HUES6 (cell line): ENCODE data around the gene MICAL2.

Source experiments
- H3K27ac ChIP-seq: 2 replicates; pipeline ENCODE4 v1.7.0; 2013; ENCODE audit warnings: low read depth, mild to moderate bottlenecking, low read length, inconsistent platforms
- H3K27me3 ChIP-seq: 2 replicates; pipeline ENCODE4 v1.6.1; 2013; ENCODE audit warnings: low read length; ENCODE audit not compliant: control insufficient read depth, insufficient read depth
- H3K36me3 ChIP-seq: 2 replicates; pipeline ENCODE4 v1.6.1; 2013; ENCODE audit warnings: low read length; ENCODE audit not compliant: control insufficient read depth, insufficient read depth
- H3K4me1 ChIP-seq: 2 replicates; pipeline ENCODE4 v1.6.1; 2013; ENCODE audit warnings: low read length; ENCODE audit not compliant: control insufficient read depth, insufficient read depth
- H3K4me3 ChIP-seq: 2 replicates; pipeline ENCODE4 v1.5.1; 2013; ENCODE audit warnings: low read depth, low read length
- H3K9ac ChIP-seq: one replicate; pipeline ENCODE4 v1.6.1; 2013; ENCODE audit warnings: mild to moderate bottlenecking, low read length
- H3K9me3 ChIP-seq: 2 replicates; pipeline ENCODE4 v1.6.1; 2013; ENCODE audit warnings: low read depth, low read length; ENCODE audit not compliant: control insufficient read depth, insufficient read depth

MICAL2 gene, protein sequence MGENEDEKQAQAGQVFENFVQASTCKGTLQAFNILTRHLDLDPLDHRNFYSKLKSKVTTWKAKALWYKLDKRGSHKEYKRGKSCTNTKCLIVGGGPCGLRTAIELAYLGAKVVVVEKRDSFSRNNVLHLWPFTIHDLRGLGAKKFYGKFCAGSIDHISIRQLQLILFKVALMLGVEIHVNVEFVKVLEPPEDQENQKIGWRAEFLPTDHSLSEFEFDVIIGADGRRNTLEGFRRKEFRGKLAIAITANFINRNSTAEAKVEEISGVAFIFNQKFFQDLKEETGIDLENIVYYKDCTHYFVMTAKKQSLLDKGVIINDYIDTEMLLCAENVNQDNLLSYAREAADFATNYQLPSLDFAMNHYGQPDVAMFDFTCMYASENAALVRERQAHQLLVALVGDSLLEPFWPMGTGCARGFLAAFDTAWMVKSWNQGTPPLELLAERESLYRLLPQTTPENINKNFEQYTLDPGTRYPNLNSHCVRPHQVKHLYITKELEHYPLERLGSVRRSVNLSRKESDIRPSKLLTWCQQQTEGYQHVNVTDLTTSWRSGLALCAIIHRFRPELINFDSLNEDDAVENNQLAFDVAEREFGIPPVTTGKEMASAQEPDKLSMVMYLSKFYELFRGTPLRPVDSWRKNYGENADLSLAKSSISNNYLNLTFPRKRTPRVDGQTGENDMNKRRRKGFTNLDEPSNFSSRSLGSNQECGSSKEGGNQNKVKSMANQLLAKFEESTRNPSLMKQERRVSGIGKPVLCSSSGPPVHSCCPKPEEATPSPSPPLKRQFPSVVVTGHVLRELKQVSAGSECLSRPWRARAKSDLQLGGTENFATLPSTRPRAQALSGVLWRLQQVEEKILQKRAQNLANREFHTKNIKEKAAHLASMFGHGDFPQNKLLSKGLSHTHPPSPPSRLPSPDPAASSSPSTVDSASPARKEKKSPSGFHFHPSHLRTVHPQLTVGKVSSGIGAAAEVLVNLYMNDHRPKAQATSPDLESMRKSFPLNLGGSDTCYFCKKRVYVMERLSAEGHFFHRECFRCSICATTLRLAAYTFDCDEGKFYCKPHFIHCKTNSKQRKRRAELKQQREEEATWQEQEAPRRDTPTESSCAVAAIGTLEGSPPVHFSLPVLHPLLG

DNA sequence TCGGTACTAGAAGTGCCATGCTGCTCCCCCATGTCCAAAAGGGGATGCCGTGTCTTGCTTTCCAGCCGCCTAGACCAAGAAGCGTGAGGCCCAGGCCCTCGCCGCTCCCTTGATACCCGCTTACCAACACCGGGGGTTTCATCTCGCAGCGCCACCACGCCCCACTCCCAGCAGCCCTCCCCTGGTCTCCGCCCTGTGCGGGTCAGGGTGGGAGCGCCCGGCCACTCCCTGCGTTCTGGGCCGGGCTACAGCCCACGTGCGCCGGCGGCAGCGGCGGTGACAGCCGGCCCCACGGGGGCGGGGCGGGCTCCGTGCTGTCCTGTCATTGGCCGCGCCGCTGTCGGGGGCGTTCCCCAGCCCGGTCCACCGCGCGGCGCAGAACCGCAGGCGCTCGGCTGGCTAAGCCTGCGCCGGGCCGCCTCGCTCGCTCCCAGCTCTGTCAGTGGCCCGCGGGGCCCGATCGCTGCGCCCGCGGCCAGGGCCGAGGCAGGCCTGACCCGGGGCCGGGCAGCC, at the start of gene MICAL2:
TSS of gene MICAL2 (plus strand) at position 390 of the 513 bp plus-strand sequence. CDS start 51,566 bp downstream, outside the sequence.
- Histone ChIP-seq H3K9ac (peak within 1 kb of the TSS; percentile 0), H3K4me1 (peaks cover 11% of the 10 kb centered on the region), H3K27ac (no peak within 1 kb of the TSS), H3K9me3 (no peaks in the 10 kb centered on the region), H3K4me3 (peak within 1 kb of the TSS; percentile 62), H3K27me3 (peaks cover 47% of the 10 kb centered on the region), H3K36me3 (no peaks in the 10 kb centered on the region)

- Histone ChIP-seq H3K27me3 (no peaks in the 10 kb centered on the region), H3K36me3 (no peaks in the 10 kb centered on the region), H3K4me1 (peaks cover 15% of the 10 kb centered on the region), H3K9me3 (peaks cover 14% of the 10 kb centered on the region; the same call in 1 of the 2 replicates), H3K27ac (no peak overlapping the region), H3K9ac (no peak overlapping the region), H3K4me3 (no peak overlapping the region)
Measured at GRCh38 chr11:12061851-12062560, 48.4 kb upstream of the MICAL2 start.

DNA sequence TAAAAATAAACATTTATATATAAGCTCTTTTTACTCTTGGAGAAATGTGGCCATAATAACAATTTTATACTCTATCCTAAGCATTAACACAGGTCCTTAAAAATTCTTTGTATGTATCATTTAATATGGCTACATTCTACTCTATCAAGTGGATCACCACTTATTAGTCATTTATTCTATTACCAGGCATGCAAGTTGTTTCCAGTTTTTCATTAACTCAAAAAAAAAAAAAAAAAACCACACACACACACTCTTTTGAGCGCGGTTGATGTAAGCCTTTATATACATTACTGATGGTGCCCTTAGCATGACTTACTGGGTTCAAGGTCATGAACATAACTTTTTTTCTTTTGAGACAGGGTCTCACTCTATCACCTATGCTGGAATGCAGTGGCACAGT, 47.1 kb upstream of the MICAL2 start:
- no peak overlapping the region for H3K27ac ChIP-seq
- no peak overlapping the region for H3K9ac ChIP-seq
- H3K4me3 ChIP-seq, result no peak overlapping the region
- H3K36me3 ChIP-seq, result no peaks in the 10 kb centered on the region
- H3K4me1 ChIP-seq, result peaks cover 27% of the 10 kb centered on the region
- peaks cover 7% of the 10 kb centered on the region; the same call in 1 of the 2 replicates for H3K9me3 ChIP-seq
- no peaks in the 10 kb centered on the region for H3K27me3 ChIP-seq

GRCh38 chr11:12064136-12064953, 46.0 kb upstream of the MICAL2 start:
- Histone ChIP-seq H3K27ac (no peak overlapping the region), H3K4me1 (peaks cover 28% of the 10 kb centered on the region), H3K9ac (no peak overlapping the region), H3K4me3 (no peak overlapping the region), H3K36me3 (no peaks in the 10 kb centered on the region), H3K9me3 (peaks cover 7% of the 10 kb centered on the region; the same call in 1 of the 2 replicates), H3K27me3 (no peaks in the 10 kb centered on the region)

- Histone ChIP-seq H3K9ac (no peak overlapping the region), H3K27ac (no peak overlapping the region), H3K4me1 (peaks cover 28% of the 10 kb centered on the region), H3K36me3 (no peaks in the 10 kb centered on the region), H3K4me3 (no peak overlapping the region), H3K27me3 (no peaks in the 10 kb centered on the region), H3K9me3 (peaks cover 7% of the 10 kb centered on the region; the same call in 1 of the 2 replicates)
Measured at GRCh38 chr11:12064954-12065280, 45.5 kb upstream of the MICAL2 start.

GRCh38 chr11:12066056-12066798, 44.2 kb upstream of the MICAL2 start:
- no peak overlapping the region for H3K4me3 ChIP-seq
- H3K4me1 ChIP-seq, result peaks cover 28% of the 10 kb centered on the region
- no peak overlapping the region for H3K9ac ChIP-seq
- H3K9me3 ChIP-seq, result peaks cover 7% of the 10 kb centered on the region; the same call in 1 of the 2 replicates
- H3K36me3 ChIP-seq, result no peaks in the 10 kb centered on the region
- H3K27me3 ChIP-seq, result no peaks in the 10 kb centered on the region
- H3K27ac ChIP-seq, result no peak overlapping the region; the same call in 1 of the 2 replicates

DNA sequence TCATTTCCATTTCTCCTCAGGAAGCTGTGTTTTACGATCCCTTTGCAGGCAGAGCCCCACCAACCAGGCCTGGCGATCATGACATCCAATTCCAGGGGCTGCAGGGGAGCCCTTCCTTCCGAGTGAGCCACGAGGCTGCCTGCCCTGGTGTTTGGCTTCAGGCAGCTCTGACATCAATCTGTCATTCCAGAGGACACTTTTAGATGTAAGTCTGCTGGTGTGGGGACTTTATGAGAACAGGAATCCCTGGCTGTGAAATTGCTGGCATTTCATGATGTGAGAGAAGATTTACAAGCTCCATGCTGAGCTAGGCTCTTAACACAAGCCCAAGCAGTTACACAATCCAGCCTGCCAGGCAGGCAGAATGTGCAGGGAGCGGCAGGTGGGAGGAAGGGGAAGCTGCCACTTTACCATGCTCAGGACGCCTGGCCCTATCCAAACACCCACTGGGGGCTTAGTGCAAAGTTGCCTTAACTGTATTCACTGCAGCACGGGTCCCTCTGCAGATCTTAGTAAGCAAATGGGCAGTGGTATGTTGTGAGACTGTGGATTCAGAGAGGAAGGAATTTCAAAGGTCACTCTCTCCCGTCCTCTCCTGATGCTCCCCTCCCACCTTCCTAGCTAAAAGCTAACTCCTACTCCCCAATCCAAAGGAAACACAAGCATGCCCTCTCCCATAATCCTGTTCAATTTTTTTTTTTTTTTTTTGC, 43.4 kb upstream of the MICAL2 start:
- Histone ChIP-seq H3K9ac (no peak overlapping the region), H3K4me1 (peaks cover 28% of the 10 kb centered on the region), H3K36me3 (no peaks in the 10 kb centered on the region), H3K27ac (no peak overlapping the region), H3K9me3 (peaks cover 7% of the 10 kb centered on the region; the same call in 1 of the 2 replicates), H3K27me3 (no peaks in the 10 kb centered on the region), H3K4me3 (no peak overlapping the region)

GRCh38 chr11:12067796-12068357, 42.5 kb upstream of the MICAL2 start:
- peaks cover 26% of the 10 kb centered on the region for H3K4me1 ChIP-seq
- H3K9ac ChIP-seq, result no peak overlapping the region
- peaks cover 7% of the 10 kb centered on the region; the same call in 1 of the 2 replicates for H3K9me3 ChIP-seq
- no peaks in the 10 kb centered on the region for H3K36me3 ChIP-seq
- H3K27ac ChIP-seq, result no peak overlapping the region
- no peaks in the 10 kb centered on the region for H3K27me3 ChIP-seq
- H3K4me3 ChIP-seq, result no peak overlapping the region
